Common myeloid progenitor, CD34-positive (primary cell): ENCODE data around the gene FLT1.

ENCODE experiments used
- CTCF ChIA-PET: fragments of 350-600 bp; sonication (Branson Sonifier 250); formaldehyde crosslinking; loops from one replicate; lab custom pipeline; 2021; ENCODE audit warnings: antibody characterized with exemption; lab: Charles Lee
- POLR2A ChIA-PET: fragments of 350-600 bp; sonication (Branson Sonifier 250); formaldehyde crosslinking; loops from one replicate; lab custom pipeline; 2021; ENCODE audit warnings: antibody characterized with exemption; lab: Charles Lee
- DNase-seq, 3 donors: peaks; one replicate each; pipeline versions ENCODE4 v3.0.0 to v3.0.0-alpha.2; 2013
- H3K27ac ChIP-seq, 2 experiments: 1 replicate in 1 of 2; 2 replicates in 1 of 2; pipeline ENCODE4 v1.7.0; 2013; ENCODE audit warnings: inconsistent platforms in 2 of 2, low read length in 2 of 2, mild to moderate bottlenecking in 2 of 2, low read depth in 1 of 2, moderate library complexity in 1 of 2; ENCODE audit not compliant: severe bottlenecking in 2 of 2, insufficient read depth in 1 of 2, poor library complexity in 1 of 2
- H3K27me3 ChIP-seq, 5 experiments: replicated peaks in 2 of 5; 1 replicate in 3 of 5; 2 replicates in 2 of 5; pipeline versions ENCODE4 v1.6.1 to v1.7.0; 2013; ENCODE audit warnings: low read length in 4 of 5, mild to moderate bottlenecking in 2 of 5, moderate library complexity in 2 of 5, inconsistent platforms in 1 of 5; ENCODE audit not compliant: insufficient read depth in 5 of 5, control insufficient read depth in 4 of 5
- H3K36me3 ChIP-seq, 4 experiments: 1 replicate in 2 of 4; 2 replicates in 2 of 4; pipeline versions ENCODE4 v1.6.1 to v1.7.0; 2013; ENCODE audit warnings: low read length in 3 of 4, control low read depth in 1 of 4, mild to moderate bottlenecking in 1 of 4; ENCODE audit not compliant: control insufficient read depth in 4 of 4, insufficient read depth in 4 of 4
- H3K4me1 ChIP-seq, 4 experiments: 1 replicate in 3 of 4; 2 replicates in 1 of 4; pipeline versions ENCODE4 v1.6.1 to v1.7.1; 2013; ENCODE audit warnings: low read length in 3 of 4, mild to moderate bottlenecking in 3 of 4, control low read depth in 1 of 4, inconsistent platforms in 1 of 4, moderate library complexity in 1 of 4; ENCODE audit not compliant: control insufficient read depth in 4 of 4, insufficient read depth in 4 of 4; ENCODE audit errors: control extremely low read depth in 1 of 4
- H3K4me3 ChIP-seq, 7 experiments: 1 replicate in 4 of 7; 2 replicates in 3 of 7; pipeline versions ENCODE4 v1.5.1 to v1.7.0; 2013; ENCODE audit warnings: mild to moderate bottlenecking in 7 of 7, low read length in 6 of 7, moderate library complexity in 6 of 7, inconsistent platforms in 2 of 7, low read depth in 2 of 7, control low read depth in 1 of 7; ENCODE audit not compliant: insufficient read depth in 4 of 7, control insufficient read depth in 1 of 7; ENCODE audit errors: extremely low read depth in 1 of 7
- H3K9me3 ChIP-seq, 5 experiments: 1 replicate in 4 of 5; 2 replicates in 1 of 5; pipeline versions ENCODE4 v1.6.1 to v1.7.1; 2013; ENCODE audit warnings: low read length in 4 of 5, mild to moderate bottlenecking in 2 of 5, inconsistent platforms in 1 of 5, low read depth in 1 of 5, moderate library complexity in 1 of 5; ENCODE audit not compliant: control insufficient read depth in 4 of 5, insufficient read depth in 2 of 5; ENCODE audit errors: control extremely low read depth in 1 of 5
- WGBS: methylation state at CpG from one replicate; pipeline ENCODE4 v1.1.5; 2013; ENCODE audit not compliant: insufficient coverage; 5-methylcytosine and 5-hydroxymethylcytosine counted together

FLT1 gene

DNA sequence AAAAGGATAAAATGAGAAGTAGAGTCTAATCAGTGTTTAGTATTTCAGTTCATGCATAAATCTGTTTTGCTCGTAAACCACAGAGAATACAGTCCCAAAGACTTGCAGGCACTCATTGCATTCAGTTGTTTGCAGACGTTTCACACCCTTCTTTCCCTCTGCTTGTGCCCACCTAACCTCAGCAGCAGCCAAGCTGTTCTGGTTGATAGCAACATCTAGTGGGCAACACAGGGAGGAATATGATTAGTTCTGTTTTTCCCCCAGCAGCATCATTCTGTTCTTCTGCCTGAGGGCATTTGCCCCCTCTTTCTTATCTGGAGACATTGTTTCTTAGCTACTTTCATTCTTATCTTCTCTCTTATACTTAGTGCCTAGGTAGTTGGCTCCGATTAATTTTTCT, 221.0 kb downstream of the FLT1 start:
- Histone ChIP-seq H3K36me3 (peaks cover 14 to 61% (median 24%) of the 10 kb centered on the region in 4 experiments), H3K4me3 (no peak overlapping the region), H3K4me1 (peaks cover 14 to 40% (median 31%) of the 10 kb centered on the region in 4 experiments), H3K27ac (no peak overlapping the region), H3K9me3 (no peaks in the 10 kb centered on the region), H3K27me3 (no peaks in the 10 kb centered on the region)
- ChIA-PET CTCF (interaction anchor here (0.8 to 2.2 kb wide), 12 partner anchors 34 to 271 kb away, joined by 3 to 7 read pairs (median 3); no protein-coding TSS in a partner anchor), POLR2A (interaction anchor here (0.7 kb wide), 1 partner anchor 44 kb away, joined by 4 read pairs; no protein-coding TSS in a partner anchor)
- 25% methylated on average over 2 of the region's 3 CpGs for WGBS
- DNase-seq: peak; percentile 63 to 86 (median 84)

DNA sequence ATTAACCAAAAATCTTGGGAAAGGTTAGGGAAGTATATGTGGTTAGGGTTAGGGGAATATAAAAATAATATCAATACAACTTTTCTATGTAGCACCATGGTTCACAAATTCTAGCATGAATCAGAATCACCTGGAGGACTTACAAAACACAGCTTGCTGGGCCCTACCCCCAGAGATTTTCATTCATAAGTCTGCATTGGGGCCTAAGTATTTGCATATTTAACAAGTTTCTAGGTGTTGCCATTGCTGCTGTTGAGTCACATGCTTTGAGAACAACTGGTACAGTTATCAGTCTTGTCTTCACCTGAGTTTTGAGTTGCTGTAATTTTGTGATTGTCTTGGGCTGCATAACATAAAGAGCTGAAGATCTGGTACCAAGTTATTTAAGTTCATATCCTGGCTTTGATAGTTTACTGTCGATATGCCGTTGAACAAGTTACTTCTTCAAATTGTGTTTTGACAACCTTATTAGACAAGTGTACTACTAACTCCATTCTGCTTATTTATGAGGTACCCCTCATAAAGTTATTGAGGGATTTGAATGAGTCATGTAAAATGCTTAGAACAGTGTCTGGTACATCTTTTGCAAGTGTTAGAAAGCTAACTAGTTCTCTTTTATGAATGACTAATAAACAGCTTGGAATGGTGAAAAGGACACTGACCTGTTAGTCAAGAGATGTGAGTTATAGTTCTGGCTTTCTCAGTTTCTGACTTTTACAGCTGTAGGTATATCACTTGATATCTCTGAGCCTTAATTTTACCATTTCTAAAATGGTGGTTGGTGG, 223.7 kb downstream of the FLT1 start:
- Histone ChIP-seq H3K36me3 (peaks cover 16 to 57% (median 21%) of the 10 kb centered on the region in 4 experiments), H3K4me3 (no peak overlapping the region), H3K27ac (peak overlapping the region in 1 of 2 experiments; percentile 73), H3K27me3 (no peaks in the 10 kb centered on the region), H3K4me1 (peaks cover 14 to 50% (median 36%) of the 10 kb centered on the region in 4 experiments), H3K9me3 (peaks cover 0 to 9% (median 2%) of the 10 kb centered on the region in 5 experiments)
- DNase-seq: peak in 2 of 3 donors; percentile 49 to 67
- WGBS: 49% methylated on average over 2 of the region's 2 CpGs
- ChIA-PET CTCF (interaction anchor here (0.9 to 1.8 kb wide), 6 partner anchors 11 to 214 kb away, joined by 3 to 6 read pairs (median 4); partner anchors contain the start of gene PAN3), POLR2A (interaction anchor here (0.6 kb wide), 1 partner anchor 314 kb away, joined by 5 read pairs; no protein-coding TSS in a partner anchor)

DNA sequence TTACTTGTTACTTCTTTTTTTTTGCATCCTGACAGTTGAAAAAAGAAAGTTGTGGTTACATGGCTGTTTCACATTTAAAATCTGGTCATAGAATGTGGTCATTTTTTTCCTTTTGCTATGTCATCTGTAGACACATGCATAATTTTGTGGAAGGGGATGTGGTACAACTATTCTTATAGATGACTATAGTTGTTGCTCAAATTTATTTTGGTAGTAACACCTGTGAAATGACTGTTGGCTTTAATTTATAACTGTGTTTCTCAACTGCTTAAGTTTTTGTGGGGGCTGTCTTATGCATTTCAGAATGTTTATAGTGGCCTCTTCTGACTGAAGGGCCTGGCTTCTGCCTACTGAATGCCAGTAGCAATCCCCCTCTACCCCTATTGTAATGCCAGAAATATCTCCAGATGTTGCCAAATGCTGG, 226.1 kb downstream of the FLT1 start:
- ChIA-PET POLR2A (no interaction called here), CTCF (no interaction called here)
- H3K27me3 ChIP-seq: no peaks in the 10 kb centered on the region
- peaks cover 0 to 9% (median 2%) of the 10 kb centered on the region in 5 experiments for H3K9me3 ChIP-seq
- peak overlapping the region in 2 of 7 experiments; percentile 1 to 24 for H3K4me3 ChIP-seq
- peak; percentile 89 to 99 (median 97) for DNase-seq
- peaks cover 11 to 56% (median 20%) of the 10 kb centered on the region in 4 experiments for H3K36me3 ChIP-seq
- H3K27ac ChIP-seq: peak overlapping the region; percentile 50 to 76
- H3K4me1 ChIP-seq: peaks cover 14 to 48% (median 35%) of the 10 kb centered on the region in 4 experiments

DNA sequence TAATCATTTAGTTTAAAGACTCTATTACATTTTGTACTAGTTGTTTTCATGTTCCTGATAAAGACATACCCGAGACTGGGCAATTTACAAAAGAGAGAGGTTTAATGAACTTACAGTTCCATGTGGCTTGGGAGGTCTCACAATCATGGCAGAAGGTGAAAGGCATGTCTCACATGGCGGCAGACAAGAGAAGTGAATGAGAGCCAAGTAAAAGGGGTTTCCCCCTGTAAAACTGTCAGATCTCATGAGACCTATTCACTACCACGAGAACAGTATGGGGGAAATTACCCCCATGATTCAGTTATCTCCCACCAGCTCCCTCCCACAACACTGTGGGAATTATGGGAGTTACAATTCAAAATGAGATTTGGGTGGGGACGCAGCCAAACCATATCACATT, 227.4 kb downstream of the FLT1 start:
- Histone ChIP-seq H3K4me1 (peaks cover 14 to 44% (median 32%) of the 10 kb centered on the region in 4 experiments), H3K27ac (no peak overlapping the region), H3K4me3 (no peak overlapping the region), H3K27me3 (no peaks in the 10 kb centered on the region), H3K36me3 (peaks cover 12 to 58% (median 22%) of the 10 kb centered on the region in 4 experiments), H3K9me3 (peaks cover 0 to 9% (median 2%) of the 10 kb centered on the region in 5 experiments)
- 100% methylated on average over 1 of the region's 4 CpGs for WGBS
- CTCF ChIA-PET: interaction anchor here (1.1 to 1.6 kb wide), 2 partner anchors 26 to 38 kb away, joined by 3 read pairs; no protein-coding TSS in a partner anchor
- peak in 2 of 3 donors; percentile 41 to 56 for DNase-seq
- POLR2A ChIA-PET: no interaction called here

DNA sequence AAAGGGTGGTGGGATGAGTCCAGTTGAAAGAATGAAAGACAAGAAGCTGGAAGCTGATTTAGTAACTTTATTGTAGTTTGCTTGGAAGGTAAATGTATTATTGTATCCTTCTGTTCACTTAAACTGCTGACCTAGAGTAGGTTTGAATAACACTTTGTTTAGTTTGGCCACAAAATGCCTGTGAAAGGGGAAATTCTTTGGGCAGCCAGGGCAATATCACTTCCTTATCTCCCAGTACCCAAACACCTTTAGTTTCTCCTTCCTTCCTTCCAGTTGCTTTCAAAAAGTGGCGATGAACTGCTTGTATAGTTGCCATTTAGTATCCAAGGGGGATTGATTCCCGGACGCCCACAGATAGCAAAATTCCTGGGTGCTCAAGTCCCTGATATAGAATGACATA, 236.5 kb downstream of the FLT1 start:
- Histone ChIP-seq H3K4me3 (peak overlapping the region in 3 of 7 experiments; percentile 25 to 45 (median 37)), H3K36me3 (peaks cover 10 to 45% (median 24%) of the 10 kb centered on the region in 4 experiments), H3K4me1 (peaks cover 5 to 34% (median 13%) of the 10 kb centered on the region in 4 experiments), H3K27me3 (no peaks in the 10 kb centered on the region), H3K27ac (peak overlapping the region; percentile 18 to 27), H3K9me3 (no peaks in the 10 kb centered on the region)
- WGBS: no CpG with 5 or more reads among the region's 3 CpGs
- ChIA-PET CTCF (interaction anchor here (0.6 kb wide), 1 partner anchor 48 kb away, joined by 3 read pairs; no protein-coding TSS in a partner anchor), POLR2A (interaction anchor here (0.5 kb wide), 1 partner anchor 10 kb away, joined by 4 read pairs; no protein-coding TSS in a partner anchor)
- peak; percentile 36 to 80 (median 70) for DNase-seq

DNA sequence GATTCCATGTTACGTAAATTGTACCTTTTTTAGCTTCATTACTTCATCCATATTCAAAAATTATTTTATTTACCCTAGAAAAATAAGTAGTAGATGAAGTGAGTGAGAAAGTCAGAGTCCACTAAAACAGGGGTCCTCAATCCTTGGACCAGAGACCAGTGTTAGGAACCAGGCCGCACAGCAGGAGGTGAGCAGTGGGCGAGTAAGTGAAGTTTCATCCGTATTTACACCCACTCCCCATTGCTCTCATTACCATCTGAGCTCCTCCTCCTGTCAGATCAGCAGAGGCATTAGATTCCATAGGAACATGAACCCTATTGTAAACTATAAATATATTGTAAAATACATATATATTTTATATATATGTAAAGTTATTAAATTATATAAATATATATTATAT, 237.6 kb downstream of the FLT1 start:
- Histone ChIP-seq H3K27ac (no peak overlapping the region), H3K4me3 (no peak overlapping the region), H3K36me3 (peaks cover 10 to 39% (median 21%) of the 10 kb centered on the region in 4 experiments), H3K9me3 (no peaks in the 10 kb centered on the region), H3K27me3 (no peaks in the 10 kb centered on the region), H3K4me1 (peaks cover 5 to 34% (median 13%) of the 10 kb centered on the region in 4 experiments)
- POLR2A ChIA-PET: no interaction called here
- DNase-seq: no peak
- CTCF ChIA-PET: interaction anchor here (2.7 kb wide), 1 partner anchor 19 kb away, joined by 11 read pairs; no protein-coding TSS in a partner anchor
- WGBS: no CpG with 5 or more reads among the region's 4 CpGs
